OCI-LY3 (cell line): ENCODE data around the gene YAP1.

ENCODE experiments used
- H2AFZ ChIP-seq: fragments of 200-600, 300-600 bp; shearing (Covaris generic); 2 replicates; pipeline ENCODE4 v1.6.0; 2014; ENCODE audit warnings: antibody characterized with exemption, low read depth, low read length
- H3K27ac ChIP-seq: fragments of 200-600, 300-600 bp; sonication (generic); 2 replicates; pipeline ENCODE4 v1.5.1; 2014; ENCODE audit warnings: mild to moderate bottlenecking, low read length, moderate library complexity, mixed read lengths
- H3K27me3 ChIP-seq: fragments of 200-600, 300-600 bp; sonication (generic); 2 replicates; pipeline ENCODE4 v1.6.1; 2014; ENCODE audit warnings: low read depth, low read length, mixed read lengths
- H3K36me3 ChIP-seq: fragments of 200-600, 300-600 bp; sonication (generic); replicated peaks from 2 replicates; pipeline ENCODE3; 2014; ENCODE audit warnings: low read depth, low read length, mixed read lengths
- H3K4me1 ChIP-seq: fragments of 300-600, 200-600 bp; sonication (generic); 2 replicates; pipeline ENCODE4 v1.6.1; 2014; ENCODE audit warnings: low read length, mixed read lengths
- H3K4me2 ChIP-seq: fragments of 200-600, 300-600 bp; sonication (generic); 2 replicates; pipeline ENCODE4 v1.6.1; 2014; ENCODE audit warnings: low read length, mixed read lengths
- H3K4me3 ChIP-seq: fragments of 300-600, 200-600 bp; sonication (generic); 2 replicates; pipeline ENCODE4 v1.5.1; 2014; ENCODE audit warnings: antibody characterized with exemption, mild to moderate bottlenecking, low read length, moderate library complexity
- H3K79me2 ChIP-seq: fragments of 300-600, 200-600 bp; shearing (Covaris generic); 2 replicates; pipeline ENCODE4 v1.6.1; 2014; ENCODE audit warnings: mild to moderate bottlenecking, low read length, mixed read lengths
- H3K9ac ChIP-seq: fragments of 300-600, 200-600 bp; shearing (Covaris generic); 2 replicates; pipeline ENCODE4 v1.6.0; 2014; ENCODE audit warnings: mild to moderate bottlenecking, low read length, moderate library complexity
- H3K9me3 ChIP-seq: fragments of 200-600, 300-600 bp; shearing (Covaris generic); 2 replicates; pipeline ENCODE4 v1.6.1; 2014; ENCODE audit warnings: low read length, mixed read lengths; ENCODE audit not compliant: insufficient read depth
- H4K20me1 ChIP-seq: fragments of 200-600, 300-600 bp; sonication (generic); 2 replicates; pipeline ENCODE4 v1.6.1; 2016; ENCODE audit warnings: low read length, mixed read lengths; ENCODE audit not compliant: insufficient read depth
- CTCF ChIP-seq: fragments of 200-600, 300-600 bp; sonication (generic); IDR thresholded peaks from 2 replicates; pipeline ENCODE4 v1.5.1; 2014; ENCODE audit warnings: antibody characterized with exemption, low read length, low read depth
- EZH2phosphoT487 ChIP-seq: fragments of 200-600 bp; shearing (Covaris generic); IDR thresholded peaks from 2 replicates; pipeline ENCODE4 v1.6.1; 2018; ENCODE audit warnings: antibody characterized with exemption, mixed run types, low read depth

The YAP1 gene

GRCh38 chr11:102244681-102245409 lies 134.6 kb downstream of the YAP1 start:
- Histone ChIP-seq H3K4me1 (peaks cover 17% of the 10 kb centered on the region), H3K36me3 (no peaks in the 10 kb centered on the region), H3K4me2 (no peak overlapping the region), H3K27ac (no peak overlapping the region), H2AFZ (no peak overlapping the region), H3K9ac (no peak overlapping the region), H3K79me2 (no peaks in the 10 kb centered on the region), H3K9me3 (no peaks in the 10 kb centered on the region), H4K20me1 (no peaks in the 10 kb centered on the region), H3K4me3 (no peak overlapping the region), H3K27me3 (no peaks in the 10 kb centered on the region)
- TF ChIP-seq EZH2phosphoT487 (no peak), CTCF (no peak)

DNA sequence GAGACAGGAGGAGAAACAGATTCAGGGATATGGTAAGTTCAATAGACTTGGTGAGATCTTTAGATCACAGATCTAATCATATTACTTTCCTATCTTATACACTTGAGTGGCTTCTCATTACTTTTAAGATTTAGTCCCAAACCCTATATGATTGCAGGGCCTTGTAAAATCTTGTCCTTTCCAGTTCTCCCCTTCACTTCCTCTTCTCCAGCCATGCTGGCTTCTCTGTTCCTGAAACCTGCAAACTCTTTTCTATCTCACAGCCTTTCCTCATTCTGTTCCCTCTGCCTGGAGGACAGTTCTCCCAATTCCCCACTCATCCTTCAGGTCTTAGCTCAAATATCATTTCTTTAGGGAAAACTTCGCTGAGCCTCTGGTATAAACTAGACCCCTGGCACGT lies 141.2 kb downstream of the YAP1 start:
- Histone ChIP-seq H3K9me3 (no peaks in the 10 kb centered on the region), H3K4me1 (peaks cover 11% of the 10 kb centered on the region), H3K79me2 (no peaks in the 10 kb centered on the region), H3K4me2 (no peak overlapping the region), H4K20me1 (no peaks in the 10 kb centered on the region), H3K4me3 (no peak overlapping the region), H3K36me3 (no peaks in the 10 kb centered on the region), H3K9ac (no peak overlapping the region), H2AFZ (no peak overlapping the region), H3K27ac (no peak overlapping the region), H3K27me3 (no peaks in the 10 kb centered on the region)
- no peak for TF ChIP-seq EZH2phosphoT487
- TF ChIP-seq CTCF, result no peak

DNA sequence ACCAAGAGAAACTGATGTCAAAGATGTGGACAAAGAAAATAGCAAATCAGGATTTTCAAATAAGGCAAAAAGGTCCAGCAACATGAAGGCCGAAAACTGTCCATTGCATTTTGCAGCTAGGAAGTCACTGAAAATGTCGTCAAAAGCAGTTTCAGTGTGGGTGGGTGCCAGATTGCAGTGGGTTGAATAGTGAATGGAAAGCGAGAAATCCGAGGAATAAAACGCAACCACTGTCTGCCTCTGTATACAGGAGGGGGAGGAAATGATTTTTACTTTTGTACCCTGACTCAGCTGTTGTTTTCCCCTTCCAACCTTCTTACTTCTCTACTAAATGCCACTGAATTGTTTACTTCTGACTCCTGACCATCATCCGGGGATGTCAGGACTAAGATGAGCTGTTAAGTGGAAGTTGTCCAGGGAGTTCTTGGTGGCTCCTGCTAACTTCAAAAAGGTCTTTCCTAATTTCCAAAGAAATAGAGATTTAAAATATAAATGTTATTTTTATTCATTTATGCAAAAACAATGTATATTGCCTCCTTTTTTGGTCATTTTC lies 142.2 kb downstream of the YAP1 start:
- H3K4me2 ChIP-seq, result no peak overlapping the region
- H3K27me3 ChIP-seq, result no peaks in the 10 kb centered on the region
- H3K36me3 ChIP-seq, result no peaks in the 10 kb centered on the region
- H3K9me3 ChIP-seq, result no peaks in the 10 kb centered on the region
- no peak overlapping the region for H3K27ac ChIP-seq
- no peaks in the 10 kb centered on the region for H4K20me1 ChIP-seq
- no peak overlapping the region for H3K4me3 ChIP-seq
- peaks cover 11% of the 10 kb centered on the region for H3K4me1 ChIP-seq
- no peak overlapping the region for H3K9ac ChIP-seq
- TF ChIP-seq EZH2phosphoT487 (no peak), CTCF (no peak)
- no peak overlapping the region for H2AFZ ChIP-seq
- H3K79me2 ChIP-seq, result no peaks in the 10 kb centered on the region

DNA sequence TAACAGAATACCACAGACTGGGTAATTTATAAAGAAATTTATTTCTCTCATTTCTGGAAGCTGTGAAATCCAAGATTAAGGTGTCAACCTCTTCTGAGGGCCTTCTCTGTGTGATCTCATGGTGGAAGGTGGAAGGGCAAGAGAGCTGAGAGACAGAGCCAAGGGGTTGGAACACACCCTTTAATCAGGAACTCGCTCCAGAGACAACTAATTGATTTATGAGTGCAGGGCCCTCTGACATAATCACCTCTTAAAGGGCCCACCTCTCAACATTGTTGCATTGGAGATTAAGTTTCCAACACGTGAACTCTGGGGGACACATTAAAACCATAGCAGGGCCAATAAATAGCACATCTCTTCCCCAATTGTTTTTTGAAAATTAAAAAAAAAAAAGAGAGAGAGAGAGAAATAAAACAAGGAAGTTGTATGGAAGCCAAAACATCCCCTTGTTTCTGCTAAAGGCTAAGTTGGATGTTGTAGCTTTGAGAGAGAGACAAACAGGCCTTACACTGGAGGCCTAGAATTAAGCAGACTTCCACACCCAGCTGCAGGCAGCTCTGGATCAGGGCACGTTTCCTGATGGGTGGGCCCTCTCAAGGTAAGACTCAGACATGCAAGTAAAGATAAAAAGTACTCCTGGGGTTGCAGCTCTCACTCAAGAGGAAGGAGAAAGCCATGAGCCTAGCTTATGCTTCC lies 142.9 kb downstream of the YAP1 start:
- H3K9ac ChIP-seq, result no peak overlapping the region
- TF ChIP-seq EZH2phosphoT487, result no peak
- no peak for TF ChIP-seq CTCF
- H3K4me3 ChIP-seq, result no peak overlapping the region
- no peaks in the 10 kb centered on the region for H3K79me2 ChIP-seq
- no peak overlapping the region for H3K4me2 ChIP-seq
- H3K4me1 ChIP-seq, result peaks cover 11% of the 10 kb centered on the region
- no peaks in the 10 kb centered on the region for H3K36me3 ChIP-seq
- H3K27me3 ChIP-seq, result no peaks in the 10 kb centered on the region
- no peak overlapping the region for H3K27ac ChIP-seq
- H4K20me1 ChIP-seq, result no peaks in the 10 kb centered on the region
- no peak overlapping the region for H2AFZ ChIP-seq
- H3K9me3 ChIP-seq, result no peaks in the 10 kb centered on the region
